GM19372 (cell line): ENCODE results near the gene GRP.

Experiments
- ATAC-seq: cut with Tn5 transposase; IDR thresholded peaks from one replicate; pipeline ENCODE4 v1.9.1; 2021; ENCODE audit warnings: mild to moderate bottlenecking, low read depth, moderate library complexity; ENCODE audit not compliant: unreplicated experiment

GRP gene

GRCh38 chr18:59219672-59220163 is at the start of gene GRP:
Gene GRP (plus strand): TSS chr18:59220158. CDS start chr18:59220266, 108 bp downstream.
- ATAC-seq = no peak

- no peak for ATAC-seq
Observed at GRCh38 chr18:59172664-59173249, 47.2 kb upstream of the GRP start.

- ATAC-seq = no peak
Observed at GRCh38 chr18:59177485-59177884, 42.5 kb upstream of the GRP start.

- ATAC-seq = no peak
Observed at GRCh38 chr18:59180150-59180845, 39.7 kb upstream of the GRP start.

GRCh38 chr18:59182673-59183072 is 37.3 kb upstream of the GRP start:
- ATAC-seq = no peak

GRCh38 chr18:59189008-59189407 is 30.9 kb upstream of the GRP start:
- no peak for ATAC-seq

- no peak for ATAC-seq
Observed at GRCh38 chr18:59189746-59190145, 30.2 kb upstream of the GRP start.

GRCh38 chr18:59196161-59196725 is 23.7 kb upstream of the GRP start:
- no peak for ATAC-seq

GRCh38 chr18:59197636-59198035 is 22.3 kb upstream of the GRP start:
- no peak for ATAC-seq

- no peak for ATAC-seq
Observed at GRCh38 chr18:59198215-59198614, 21.7 kb upstream of the GRP start.

GRCh38 chr18:59200787-59201186 is 19.2 kb upstream of the GRP start:
- no peak for ATAC-seq

- no peak for ATAC-seq
Observed at GRCh38 chr18:59202258-59202820, 17.6 kb upstream of the GRP start.

- ATAC-seq = no peak
Observed at GRCh38 chr18:59207506-59207905, 12.5 kb upstream of the GRP start.

GRCh38 chr18:59208602-59209125 is 11.3 kb upstream of the GRP start:
- ATAC-seq = no peak

- no peak for ATAC-seq
Observed at GRCh38 chr18:59210299-59210698, 9.7 kb upstream of the GRP start.

- no peak for ATAC-seq
Observed at GRCh38 chr18:59211629-59212028, 8.3 kb upstream of the GRP start.

GRCh38 chr18:59218018-59218417 is 1.9 kb upstream of the GRP start:
- ATAC-seq = no peak

GRCh38 chr18:59220164-59220783 is 316 bp downstream of the GRP start:
- ATAC-seq = no peak

GRCh38 chr18:59220784-59221765 is 1.1 kb downstream of the GRP start:
- no peak for ATAC-seq

GRCh38 chr18:59222341-59222740 is 2.4 kb downstream of the GRP start:
- ATAC-seq = no peak
